NT2/D1 (cell line): Measurements from ENCODE around the gene CORO1C.

ENCODE experiments used
- DNase-seq: peaks from one replicate; pipeline ENCODE4 v3.0.0-alpha.2; 2011; ENCODE audit warnings: low read depth, low spot score
- H3K27me3 ChIP-seq: 2 replicates; pipeline ENCODE4 v1.6.0; 2011; ENCODE audit warnings: mild to moderate bottlenecking; ENCODE audit not compliant: insufficient read length, insufficient read depth
- H3K36me3 ChIP-seq: 2 replicates; pipeline ENCODE4 v1.6.1; 2011; ENCODE audit warnings: mild to moderate bottlenecking, low read length, mixed read lengths; ENCODE audit not compliant: insufficient read depth, insufficient read length
- H3K4me1 ChIP-seq: 2 replicates; pipeline ENCODE4 v1.5.1; 2011; ENCODE audit not compliant: insufficient read depth, insufficient read length
- H3K4me3 ChIP-seq: 2 replicates; pipeline ENCODE4 v1.5.1; 2011; ENCODE audit warnings: low read depth; ENCODE audit not compliant: insufficient read length
- H3K9ac ChIP-seq: 2 replicates; pipeline ENCODE4 v1.6.0; 2011; ENCODE audit warnings: low read depth; ENCODE audit not compliant: insufficient read length
- H3K9me3 ChIP-seq: 2 replicates; pipeline ENCODE4 v1.5.1; 2011; ENCODE audit warnings: mild to moderate bottlenecking, low read length; ENCODE audit not compliant: insufficient read depth
- SUZ12 ChIP-seq: IDR thresholded peaks from 2 replicates; pipeline ENCODE4 v1.6.1; 2011; ENCODE audit not compliant: insufficient read length, insufficient read depth; ENCODE audit errors: extremely low read depth
- YY1 ChIP-seq: IDR thresholded peaks from 2 replicates; pipeline ENCODE4 v1.6.1; 2011; ENCODE audit not compliant: insufficient read length, insufficient read depth
- ZNF274 ChIP-seq: IDR thresholded peaks from 2 replicates; pipeline ENCODE4 v1.6.1; 2011; ENCODE audit warnings: mild to moderate bottlenecking, low read depth, low read length

CORO1C gene

GRCh38 chr12:108610336-108610815 lies 120.9 kb downstream of the CORO1C start:
- Histone ChIP-seq H3K27me3 (no peaks in the 10 kb centered on the region), H3K4me1 (peaks cover 19% of the 10 kb centered on the region), H3K9me3 (no peaks in the 10 kb centered on the region), H3K4me3 (no peak overlapping the region), H3K9ac (no peak overlapping the region), H3K36me3 (no peaks in the 10 kb centered on the region)
- DNase-seq: no peak
- no peak for TF ChIP-seq SUZ12
- TF ChIP-seq YY1: no peak
- TF ChIP-seq ZNF274: no peak

- H3K27me3 ChIP-seq: no peaks in the 10 kb centered on the region
- TF ChIP-seq SUZ12 (no peak), YY1 (no peak), ZNF274 (no peak)
- no peak for DNase-seq
- peaks cover 19% of the 10 kb centered on the region for H3K4me1 ChIP-seq
- H3K4me3 ChIP-seq: no peak overlapping the region
- peak overlapping the region; percentile 4 for H3K9ac ChIP-seq
- H3K9me3 ChIP-seq: no peaks in the 10 kb centered on the region
- no peaks in the 10 kb centered on the region for H3K36me3 ChIP-seq
Observed at GRCh38 chr12:108609537-108610335, 121.6 kb downstream of the CORO1C start.

GRCh38 chr12:108608616-108609015 lies 122.7 kb downstream of the CORO1C start:
- Histone ChIP-seq H3K9me3 (no peaks in the 10 kb centered on the region), H3K36me3 (no peaks in the 10 kb centered on the region), H3K9ac (no peak overlapping the region), H3K27me3 (no peaks in the 10 kb centered on the region), H3K4me1 (peaks cover 25% of the 10 kb centered on the region), H3K4me3 (no peak overlapping the region)
- no peak for DNase-seq
- TF ChIP-seq SUZ12: no peak
- TF ChIP-seq YY1: no peak
- no peak for TF ChIP-seq ZNF274

DNA sequence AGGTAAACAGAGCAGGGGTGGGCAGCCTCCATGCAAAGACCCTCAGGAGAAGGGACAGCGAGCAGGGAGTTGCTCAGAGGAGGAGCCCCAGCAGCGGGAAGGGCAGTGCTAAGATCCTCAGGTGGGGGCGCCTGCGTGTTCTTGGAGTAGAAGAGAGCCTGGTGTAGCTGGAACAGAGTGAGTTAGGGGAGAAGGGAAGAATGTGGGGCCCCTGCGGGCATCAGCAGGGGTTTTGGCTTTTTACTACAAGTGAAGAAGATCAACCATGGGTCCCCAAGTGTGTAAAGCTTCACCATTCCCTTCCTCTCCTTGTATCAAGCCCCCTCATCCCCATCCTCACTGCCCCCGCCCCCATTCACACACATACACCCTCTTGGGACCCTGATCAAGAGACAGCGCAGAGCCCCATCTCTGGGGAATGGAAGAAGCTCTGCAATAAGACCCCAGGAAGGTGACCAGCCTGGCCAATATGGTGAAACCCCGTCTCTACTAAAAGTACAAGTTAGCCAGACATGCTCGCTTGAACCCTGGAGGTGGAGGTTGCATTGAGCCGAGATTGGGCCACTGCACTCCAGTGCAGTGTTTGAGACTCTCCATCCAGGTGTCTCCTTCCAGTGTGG lies 123.2 kb downstream of the CORO1C start:
- Histone ChIP-seq H3K4me1 (peaks cover 21% of the 10 kb centered on the region), H3K27me3 (no peaks in the 10 kb centered on the region), H3K9ac (no peak overlapping the region), H3K9me3 (no peaks in the 10 kb centered on the region), H3K36me3 (no peaks in the 10 kb centered on the region), H3K4me3 (no peak overlapping the region)
- DNase-seq: no peak
- TF ChIP-seq ZNF274: no peak
- no peak for TF ChIP-seq SUZ12
- TF ChIP-seq YY1: no peak

- no peaks in the 10 kb centered on the region for H3K27me3 ChIP-seq
- no peak overlapping the region for H3K9ac ChIP-seq
- no peak for DNase-seq
- H3K4me1 ChIP-seq: peaks cover 15% of the 10 kb centered on the region
- no peaks in the 10 kb centered on the region for H3K36me3 ChIP-seq
- no peak for TF ChIP-seq YY1
- TF ChIP-seq SUZ12: no peak
- TF ChIP-seq ZNF274: no peak
- no peaks in the 10 kb centered on the region for H3K9me3 ChIP-seq
- H3K4me3 ChIP-seq: no peak overlapping the region
Observed at GRCh38 chr12:108606492-108606891, 124.8 kb downstream of the CORO1C start.

GRCh38 chr12:108605690-108606406 lies 125.5 kb downstream of the CORO1C start:
- H3K36me3 ChIP-seq: no peaks in the 10 kb centered on the region
- TF ChIP-seq ZNF274 (no peak), SUZ12 (no peak), YY1 (no peak)
- H3K4me1 ChIP-seq: peaks cover 15% of the 10 kb centered on the region
- no peaks in the 10 kb centered on the region for H3K9me3 ChIP-seq
- no peak overlapping the region for H3K9ac ChIP-seq
- DNase-seq: no peak
- no peak overlapping the region for H3K4me3 ChIP-seq
- no peaks in the 10 kb centered on the region for H3K27me3 ChIP-seq

GRCh38 chr12:108605000-108605689 lies 126.2 kb downstream of the CORO1C start:
- Histone ChIP-seq H3K4me3 (no peak overlapping the region), H3K27me3 (no peaks in the 10 kb centered on the region), H3K9ac (no peak overlapping the region), H3K9me3 (no peaks in the 10 kb centered on the region), H3K36me3 (no peaks in the 10 kb centered on the region), H3K4me1 (peaks cover 15% of the 10 kb centered on the region)
- DNase-seq: no peak
- TF ChIP-seq ZNF274: no peak
- TF ChIP-seq SUZ12: no peak
- TF ChIP-seq YY1: no peak
